HG03558 (cell line): Measurements from ENCODE around the gene H19.

Experiments
- ATAC-seq: cut with Tn5 transposase; IDR thresholded peaks from one replicate; pipeline ENCODE4 v1.9.1; 2021; ENCODE audit warnings: moderate number of reproducible peaks; ENCODE audit not compliant: unreplicated experiment; ENCODE audit errors: extremely low read depth

Gene H19

GRCh38 chr11:1997755-1998154 lies at the start of gene H19:
Gene H19, minus strand, starts transcription at chr11:1997842.
- no peak for ATAC-seq

DNA sequence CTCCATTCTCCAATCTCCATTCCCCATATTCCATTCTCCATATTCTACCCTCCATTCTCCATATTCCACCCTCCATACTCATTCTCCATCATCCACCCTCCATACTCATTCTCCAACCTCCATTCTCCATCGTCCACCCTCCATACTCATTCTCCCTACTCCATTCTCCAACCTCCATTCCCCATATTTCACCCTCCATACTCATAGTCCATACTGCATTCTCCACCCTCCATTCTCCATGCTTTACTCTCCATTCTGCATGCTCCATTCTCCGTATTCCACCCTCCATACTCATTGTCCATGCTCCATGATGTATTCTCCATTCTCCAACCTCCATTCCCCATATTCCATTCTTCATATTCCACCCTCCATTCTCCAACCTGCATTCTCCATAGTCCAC lies 44.3 kb upstream of the H19 start:
- ATAC-seq: no peak

GRCh38 chr11:2041153-2041552 lies 43.5 kb upstream of the H19 start:
- no peak for ATAC-seq

- no peak for ATAC-seq
Measured at GRCh38 chr11:2039198-2039759, 41.6 kb upstream of the H19 start.

DNA sequence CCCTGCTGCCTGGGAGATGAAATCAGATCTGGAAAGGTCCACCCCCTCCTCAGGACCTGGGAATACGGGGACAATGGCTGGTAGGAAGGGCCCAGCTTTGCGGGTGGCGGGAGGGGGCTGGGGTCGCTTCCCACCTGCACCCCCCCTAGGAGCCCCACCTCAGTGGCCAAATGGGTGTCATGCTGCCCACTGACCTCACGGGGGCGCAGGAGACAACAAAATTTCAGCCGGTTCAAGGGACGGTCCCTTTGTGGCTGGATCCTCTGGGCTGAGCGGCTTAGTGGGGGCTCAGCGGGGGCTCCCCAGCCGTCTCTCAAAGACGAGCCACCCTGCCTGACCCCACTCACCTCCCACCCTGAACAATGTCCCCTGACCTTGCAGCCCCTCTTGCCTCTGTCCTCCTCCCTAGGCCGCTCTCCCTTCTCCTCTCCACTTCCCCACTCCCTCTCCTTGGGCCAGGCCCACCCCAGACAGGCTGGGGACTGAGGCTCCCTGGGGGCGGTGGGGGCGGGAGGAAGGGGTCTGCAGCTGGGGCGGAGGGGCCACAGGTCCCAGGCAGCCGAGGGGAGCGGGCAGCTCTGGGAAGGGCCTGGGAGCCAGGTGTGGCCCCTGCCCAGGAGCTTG lies 39.3 kb upstream of the H19 start:
- ATAC-seq: no peak

DNA sequence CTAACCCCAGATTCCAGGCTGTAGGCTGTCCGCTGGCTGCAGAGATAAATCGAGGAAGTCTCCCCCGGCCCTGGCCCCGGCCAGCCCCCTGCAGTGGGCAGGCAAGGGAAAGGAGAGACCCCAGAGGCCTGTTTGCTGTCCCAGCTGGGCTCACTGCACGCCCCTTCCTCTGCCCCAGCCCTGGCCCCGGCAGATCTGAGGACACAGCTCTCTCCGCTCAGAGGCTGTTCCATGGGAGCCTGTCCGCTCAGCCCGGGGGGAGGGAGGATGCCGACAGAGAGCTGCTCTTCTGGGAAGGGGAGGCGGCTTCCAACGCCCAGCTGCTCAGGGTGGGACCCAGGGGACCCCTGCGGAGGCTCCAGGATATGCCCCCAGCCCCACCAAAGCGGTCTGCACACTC lies 37.7 kb upstream of the H19 start:
- ATAC-seq: no peak

GRCh38 chr11:2031058-2031457 lies 33.4 kb upstream of the H19 start:
- ATAC-seq: no peak

- no peak for ATAC-seq
Measured at GRCh38 chr11:2027708-2028107, 30.1 kb upstream of the H19 start.

- ATAC-seq: no peak
Measured at GRCh38 chr11:2015025-2015424, 17.4 kb upstream of the H19 start.

DNA sequence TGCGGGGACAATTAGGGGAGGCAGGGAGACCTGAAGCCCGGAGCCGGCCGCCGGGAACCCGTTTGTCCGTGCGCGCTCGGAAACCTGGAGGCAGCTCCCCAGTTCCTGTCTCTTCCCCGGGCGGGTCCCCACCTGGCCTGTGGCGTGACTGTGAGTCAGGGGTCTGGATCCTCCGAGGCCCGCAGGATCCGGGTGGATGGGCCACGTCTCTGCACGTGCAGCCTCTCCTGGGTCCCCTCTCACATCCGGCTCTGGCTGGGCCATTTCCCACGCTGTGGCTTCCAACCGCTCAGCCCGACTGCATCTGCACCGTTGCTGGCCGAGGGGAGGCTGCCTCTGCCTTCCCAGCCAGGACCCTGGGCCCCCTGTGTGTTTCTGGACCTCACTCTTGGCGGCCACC lies 14.8 kb upstream of the H19 start:
- no peak for ATAC-seq

- no peak for ATAC-seq
Measured at GRCh38 chr11:2004466-2004865, 6.8 kb upstream of the H19 start.

GRCh38 chr11:2002807-2003206 lies 5.2 kb upstream of the H19 start:
- ATAC-seq: no peak

- no peak for ATAC-seq
Measured at GRCh38 chr11:2002042-2002776, 4.6 kb upstream of the H19 start.

- ATAC-seq: no peak
Measured at GRCh38 chr11:1998861-1999260, 1.2 kb upstream of the H19 start.

GRCh38 chr11:1998290-1998689 lies 648 bp upstream of the H19 start:
- ATAC-seq: no peak

DNA sequence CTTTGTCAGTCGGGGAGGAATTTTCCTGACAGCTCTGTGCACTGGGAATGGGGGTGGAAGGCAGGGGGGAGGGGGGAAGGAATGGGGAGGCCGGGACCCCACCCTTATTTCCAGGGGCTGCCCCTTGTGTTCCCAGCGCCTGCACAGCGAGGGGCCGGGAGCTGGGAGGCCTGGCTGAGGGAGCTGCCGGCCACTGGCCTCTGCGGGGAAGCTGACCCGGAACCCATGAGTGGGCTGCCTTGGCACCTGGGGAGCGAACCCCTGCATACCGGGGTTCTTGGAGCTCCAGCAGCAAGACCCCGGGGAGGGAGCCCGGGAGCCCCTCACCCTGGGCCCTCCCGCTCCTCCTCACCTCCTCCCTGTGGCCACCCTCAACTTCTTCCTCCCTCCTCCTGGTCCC lies 3.5 kb downstream of the H19 start:
- ATAC-seq: no peak

- no peak for ATAC-seq
Measured at GRCh38 chr11:1992111-1992510, 5.5 kb downstream of the H19 start.

DNA sequence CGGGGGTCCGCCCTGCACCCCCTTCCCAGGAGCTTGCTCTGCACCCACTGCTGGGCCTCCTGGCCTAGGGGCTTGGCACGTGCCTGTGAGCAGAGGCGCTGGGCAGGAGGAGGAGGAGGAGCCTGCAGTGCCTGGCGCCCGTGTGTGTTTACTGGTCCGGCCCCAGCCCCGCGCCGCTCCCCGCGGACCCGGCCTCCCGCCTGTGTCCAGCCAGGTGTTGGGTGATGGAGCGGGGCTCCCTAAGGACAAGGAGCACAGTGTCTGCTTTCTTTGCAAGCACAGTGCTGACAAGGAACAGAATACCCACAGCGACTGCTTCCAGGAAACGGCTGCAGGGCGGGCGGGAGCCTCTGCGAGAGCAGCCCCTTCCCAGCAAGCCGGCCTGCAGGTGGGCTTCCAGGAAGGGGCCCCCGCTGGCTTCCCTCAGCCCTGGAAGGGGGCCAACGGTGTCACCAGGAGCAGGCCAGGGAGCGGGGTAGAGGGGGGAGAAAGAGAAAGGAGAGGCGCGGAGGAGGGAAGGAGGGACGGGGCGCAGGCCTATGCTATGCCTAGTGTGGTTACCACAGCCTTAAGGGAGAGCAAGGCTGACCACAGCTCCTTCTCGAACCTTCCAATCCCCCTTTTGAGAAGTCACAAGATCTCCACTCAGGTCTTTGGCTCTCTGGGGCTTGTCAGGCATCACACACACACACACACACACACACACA lies 6.6 kb downstream of the H19 start:
- no peak for ATAC-seq

GRCh38 chr11:1989953-1990352 lies 7.7 kb downstream of the H19 start:
- no peak for ATAC-seq

- no peak for ATAC-seq
Measured at GRCh38 chr11:1988667-1989317, 8.8 kb downstream of the H19 start.

DNA sequence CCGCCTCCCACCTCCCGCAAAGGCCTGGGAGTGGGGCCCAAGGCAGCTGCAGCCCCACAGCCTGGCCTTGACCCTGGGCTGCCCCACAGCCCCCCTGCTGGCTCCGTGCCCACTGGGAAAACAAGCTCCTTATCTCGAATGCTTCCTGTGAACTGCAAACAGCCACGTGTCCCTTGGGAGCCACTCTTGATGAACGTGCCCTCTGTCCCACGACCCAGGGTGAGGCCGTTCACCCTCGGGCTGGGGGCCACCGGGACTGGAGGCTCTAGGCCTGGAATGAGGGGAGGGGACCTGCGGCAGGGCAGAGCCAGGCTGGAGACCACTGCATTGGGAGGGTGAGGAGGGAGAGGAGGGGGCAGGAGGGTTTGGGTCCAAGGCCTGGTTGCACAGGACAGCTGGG lies 9.5 kb downstream of the H19 start:
- no peak for ATAC-seq
